Liver (tissue), 9 donors: ENCODE measurements around the gene DAG1. TPM values are rescaled to one million over a fixed set of nuclear protein-coding genes. Genes with fewer than 3 reads are reported as not detected.

ENCODE experiments used
- DNase-seq: peaks from one replicate; pipeline ENCODE4 v3.0.0-alpha.2; 2017; ENCODE audit warnings: low spot score
- H3K27ac ChIP-seq, 2 donors: one replicate each; pipeline ENCODE4 v1.7.0; 2013; ENCODE audit warnings: inconsistent platforms in 2 of 2, low read length in 2 of 2, control low read depth in 1 of 2, low read depth in 1 of 2, mild to moderate bottlenecking in 1 of 2
- H3K27me3 ChIP-seq, 4 donors: one replicate each; pipeline versions ENCODE4 v1.6.1 to v1.7.0; 2013; ENCODE audit warnings: low read length in 3 of 4, inconsistent platforms in 1 of 4, mild to moderate bottlenecking in 1 of 4, moderate library complexity in 1 of 4; ENCODE audit not compliant: control insufficient read depth in 4 of 4, insufficient read depth in 4 of 4
- H3K36me3 ChIP-seq, 4 donors: one replicate each; pipeline versions ENCODE4 v1.6.1 to v1.7.0; 2013; ENCODE audit warnings: low read length in 3 of 4, mild to moderate bottlenecking in 3 of 4, low read depth in 1 of 4, moderate library complexity in 1 of 4; ENCODE audit not compliant: control insufficient read depth in 4 of 4, insufficient read depth in 3 of 4
- H3K4me1 ChIP-seq, 4 donors: one replicate each; pipeline versions ENCODE4 v1.6.1 to v1.7.0; 2013; ENCODE audit warnings: low read length in 3 of 4, mild to moderate bottlenecking in 3 of 4, moderate library complexity in 1 of 4; ENCODE audit not compliant: control insufficient read depth in 4 of 4, insufficient read depth in 4 of 4
- H3K4me3 ChIP-seq, 3 donors: one replicate each; pipeline versions ENCODE4 v1.6.1 to v1.7.0; 2013; ENCODE audit warnings: low read length in 3 of 3, control low read depth in 1 of 3, low read depth in 1 of 3, mild to moderate bottlenecking in 1 of 3
- H3K9ac ChIP-seq, 2 donors: one replicate each; pipeline ENCODE4 v1.7.0; 2013; ENCODE audit warnings: low read length in 2 of 2, mild to moderate bottlenecking in 2 of 2, moderate library complexity in 2 of 2, control low read depth in 1 of 2, low read depth in 1 of 2
- H3K9me3 ChIP-seq, 4 donors: one replicate each; pipeline versions ENCODE4 v1.6.1 to v1.7.0; 2013; ENCODE audit warnings: low read length in 3 of 4; ENCODE audit not compliant: control insufficient read depth in 4 of 4
- EGR1 ChIP-seq, 2 donors: IDR thresholded peaks; 2 replicates each; pipeline ENCODE4 v1.6.1; 2016 to 2018; ENCODE audit warnings: antibody characterized with exemption in 2 of 2, low read depth in 2 of 2
- FOXA1 ChIP-seq: IDR thresholded peaks from 2 replicates; pipeline ENCODE4 v1.6.1; 2016; ENCODE audit warnings: antibody characterized with exemption
- FOXA2 ChIP-seq: IDR thresholded peaks from 2 replicates; pipeline ENCODE4 v1.6.1; 2016; ENCODE audit warnings: antibody characterized with exemption
- GABPA ChIP-seq, 2 donors: IDR thresholded peaks in 1 of 2; conservative IDR thresholded peaks in 1 of 2; 2 replicates each; pipeline ENCODE4 v1.6.1; 2016; ENCODE audit warnings: antibody characterized with exemption in 2 of 2, mild to moderate bottlenecking in 1 of 2, moderate library complexity in 1 of 2
- HNF4A ChIP-seq, 2 donors: conservative IDR thresholded peaks; 2 replicates each; pipeline ENCODE4 v1.6.1; 2016; ENCODE audit warnings: antibody characterized with exemption in 2 of 2, mild to moderate bottlenecking in 2 of 2
- HNF4G ChIP-seq: IDR thresholded peaks from 2 replicates; pipeline ENCODE4 v1.6.1; 2016; ENCODE audit warnings: antibody characterized with exemption
- RAD21 ChIP-seq, 2 donors: IDR thresholded peaks; 2 replicates each; pipeline ENCODE4 v1.6.1; 2016; ENCODE audit warnings: antibody characterized with exemption in 2 of 2, mild to moderate bottlenecking in 2 of 2
- REST ChIP-seq: IDR thresholded peaks from 2 replicates; pipeline ENCODE4 v1.6.1; 2016; ENCODE audit warnings: antibody characterized with exemption, mild to moderate bottlenecking
- RXRA ChIP-seq, 2 donors: IDR thresholded peaks; 2 replicates each; pipeline ENCODE4 v1.6.1; 2017 to 2018; ENCODE audit warnings: antibody characterized with exemption in 2 of 2, mild to moderate bottlenecking in 1 of 2
- SP1 ChIP-seq: IDR thresholded peaks from 2 replicates; pipeline ENCODE4 v1.6.1; 2018; ENCODE audit warnings: antibody characterized with exemption, mild to moderate bottlenecking
- TAF1 ChIP-seq: conservative IDR thresholded peaks from 2 replicates; pipeline ENCODE4 v1.6.1; 2016; ENCODE audit warnings: antibody characterized with exemption, mild to moderate bottlenecking
- YY1 ChIP-seq: IDR thresholded peaks from 2 replicates; pipeline ENCODE4 v1.6.1; 2016; ENCODE audit warnings: antibody characterized with exemption, mild to moderate bottlenecking
- ZBTB33 ChIP-seq: IDR thresholded peaks from 2 replicates; pipeline ENCODE4 v1.6.1; 2016; ENCODE audit warnings: antibody characterized with exemption
- WGBS: extraction: QIAGEN DNeasy Blood & Tissue Kit; methylation state at CpG from one replicate; pipeline ENCODE4 v1.1.7; 2013; 5-methylcytosine and 5-hydroxymethylcytosine counted together
- polyA plus RNA-seq, 2 donors: library from polyadenylated mRNA; stranded (reverse) in 1 of 2; unstranded in 1 of 2; fragments of 200-250 nt in 1 of 2; fragments of >200 nt in 1 of 2; fragmentation: Nextera tagmentation in 1 of 2; extraction: Ambion mirVana in 1 of 2; gene quantifications; one replicate each; pipeline versions ENCODE4 v1.2.1 to v1.2.3, GENCODE V29; 2013 to 2015
- total RNA-seq, 2 donors: library from RNA; depleted of rRNA; stranded (reverse); fragments of >200 nt; gene quantifications; one replicate each; pipeline ENCODE4 v1.2.3, GENCODE V29; 2014
- TF ChIP-seq, protein P1 (sequence below): IDR thresholded peaks from 2 replicates; pipeline ENCODE4 v1.6.1; 2016; ENCODE audit warnings: antibody characterized with exemption
- TF ChIP-seq, protein P2 (sequence below): IDR thresholded peaks from 2 replicates; pipeline ENCODE4 v1.6.1; 2016; ENCODE audit warnings: antibody characterized with exemption
- donor health status: healthy.
- donor health status: healthy.
- donor health status: healthy.
- donor health status: healthy.
- donor health status: healthy.

DAG1 gene
- total and polyA plus RNA-seq, 4 donors = 12.1 to 54.4 (median 28.5) TPM

- H3K27me3 ChIP-seq = no peaks in the 10 kb centered on the region
- H3K4me1 ChIP-seq = peaks cover 0 to 7% (median 6%) of the 10 kb centered on the region in 4 donors
- 75% methylated on average over 1 of the region's 1 CpG for WGBS
- no peak overlapping the region for H3K27ac ChIP-seq
- H3K4me3 ChIP-seq = no peak overlapping the region
- H3K9me3 ChIP-seq = no peaks in the 10 kb centered on the region
- no peak for TF ChIP-seq FOXA2
- TF ChIP-seq, protein P1, sequence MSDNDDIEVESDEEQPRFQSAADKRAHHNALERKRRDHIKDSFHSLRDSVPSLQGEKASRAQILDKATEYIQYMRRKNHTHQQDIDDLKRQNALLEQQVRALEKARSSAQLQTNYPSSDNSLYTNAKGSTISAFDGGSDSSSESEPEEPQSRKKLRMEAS = no peak
- no peak for TF ChIP-seq SP1
- TF ChIP-seq RXRA (IDR thresholded peaks at IDR 0.05) = no peak
- no peak for TF ChIP-seq FOXA1
- TF ChIP-seq YY1 = no peak
- no peak for TF ChIP-seq TAF1
- no peak for TF ChIP-seq RAD21 (IDR thresholded peaks at IDR 0.05)
- no peak for TF ChIP-seq REST
- TF ChIP-seq, protein P2, sequence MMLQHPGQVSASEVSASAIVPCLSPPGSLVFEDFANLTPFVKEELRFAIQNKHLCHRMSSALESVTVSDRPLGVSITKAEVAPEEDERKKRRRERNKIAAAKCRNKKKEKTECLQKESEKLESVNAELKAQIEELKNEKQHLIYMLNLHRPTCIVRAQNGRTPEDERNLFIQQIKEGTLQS = no peak
- no peak for TF ChIP-seq HNF4G
- no peak for TF ChIP-seq GABPA (IDR thresholded peaks at IDR 0.05 in 1 of 2, conservative IDR thresholded peaks at IDR 0.05 in 1 of 2)
- no peak for TF ChIP-seq ZBTB33
- no peak for TF ChIP-seq HNF4A (conservative IDR thresholded peaks at IDR 0.05)
- no peak for DNase-seq
- peaks cover 3 to 7% (median 5%) of the 10 kb centered on the region in 4 donors for H3K36me3 ChIP-seq
- no peak overlapping the region for H3K9ac ChIP-seq
Measured at GRCh38 chr3:49476563-49476962, 6.5 kb downstream of the DAG1 start.

GRCh38 chr3:49482766-49483165 lies 12.7 kb downstream of the DAG1 start:
- Histone ChIP-seq H3K4me1 (peaks cover 0 to 2% (median 0%) of the 10 kb centered on the region in 4 donors), H3K4me3 (no peak overlapping the region), H3K36me3 (peaks cover 0 to 5% (median 1%) of the 10 kb centered on the region in 4 donors), H3K27ac (no peak overlapping the region), H3K9me3 (no peaks in the 10 kb centered on the region), H3K9ac (no peak overlapping the region), H3K27me3 (no peaks in the 10 kb centered on the region)
- TF ChIP-seq GABPA (IDR thresholded peaks at IDR 0.05 in 1 of 2, conservative IDR thresholded peaks at IDR 0.05 in 1 of 2) (no peak), EGR1 (IDR thresholded peaks at IDR 0.05; ENCODE audit: low read depth in 2 of 2) (no peak)
- no peak for DNase-seq
